HG03097 (cell line): ENCODE data around the gene DLGAP1.
"Not testable (repeated sequence)": the region's sequence is repeated elsewhere in the genome, so short reads cannot be mapped to it uniquely, and the experiment has no call there.

Experiments used
- ATAC-seq: cut with Tn5 transposase; IDR thresholded peaks from one replicate; pipeline ENCODE4 v1.9.1; 2021; ENCODE audit not compliant: unreplicated experiment, low FRiP score

The DLGAP1 gene

DNA sequence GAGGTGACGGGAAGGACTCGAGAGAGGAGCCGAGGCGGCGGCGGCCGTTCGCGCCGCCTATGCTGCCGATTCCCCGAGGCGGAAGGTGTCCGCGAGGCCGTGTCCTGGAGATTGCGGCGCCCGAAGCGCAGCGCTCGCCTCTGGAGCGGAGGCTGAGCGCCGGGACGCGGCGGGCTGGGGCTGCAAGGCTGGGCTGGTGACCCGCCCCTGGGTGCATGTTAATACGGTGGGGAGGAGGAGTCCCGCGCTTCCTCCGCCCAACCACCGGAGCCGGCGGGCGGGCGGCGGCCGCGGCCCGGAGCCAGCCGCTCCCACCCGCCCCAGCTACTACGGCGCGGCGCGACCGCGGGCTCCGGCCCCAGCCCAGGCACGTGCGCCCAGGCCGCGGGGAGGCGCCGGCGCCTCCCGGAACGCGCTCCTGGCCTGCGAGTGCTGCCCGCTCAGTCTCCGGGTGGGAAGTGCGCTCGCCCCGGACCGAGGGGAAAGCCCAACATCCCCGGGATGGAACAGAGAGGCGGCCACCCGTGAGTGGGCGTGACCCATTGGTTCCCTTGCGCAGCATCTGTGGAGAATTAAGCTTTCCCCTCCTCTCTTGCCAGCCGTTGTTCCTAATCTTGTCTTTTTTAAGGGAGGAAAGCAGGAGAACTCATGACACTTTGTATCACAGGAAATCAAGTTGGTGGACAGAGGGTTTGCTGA is at the start of gene DLGAP1:
Gene DLGAP1, minus strand, starts transcription at position 195 of the 699 bp plus-strand sequence.
- ATAC-seq = peak; percentile 77

DNA sequence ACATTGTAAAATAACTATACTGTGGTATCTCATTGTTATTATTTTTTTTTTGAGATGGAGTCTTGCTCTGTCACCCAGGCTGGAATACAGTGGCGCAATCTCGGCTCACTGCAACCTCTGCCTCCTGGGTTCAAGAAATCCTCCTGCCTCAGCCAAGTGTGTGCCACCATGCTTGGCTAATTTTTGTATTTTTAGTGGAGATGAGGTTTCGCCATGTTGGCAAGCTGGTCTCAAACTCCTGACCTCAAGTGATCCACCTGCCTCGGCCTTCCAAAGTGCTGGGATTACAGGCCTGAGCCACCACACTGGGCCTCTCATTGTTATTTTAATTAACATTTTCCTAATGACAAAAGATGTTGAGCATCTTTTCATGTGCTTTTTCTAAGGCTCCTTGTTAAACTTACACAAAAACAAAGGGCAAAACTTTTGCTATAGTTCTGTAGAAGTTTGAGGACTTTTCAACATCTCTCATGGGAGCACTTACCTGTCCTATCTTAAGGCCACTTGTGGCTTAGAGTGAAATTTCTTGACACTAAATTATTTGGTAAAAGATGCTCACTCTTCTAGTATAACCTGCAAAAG is 39.7 kb upstream of the DLGAP1 start:
- ATAC-seq = not testable (repeated sequence)

DNA sequence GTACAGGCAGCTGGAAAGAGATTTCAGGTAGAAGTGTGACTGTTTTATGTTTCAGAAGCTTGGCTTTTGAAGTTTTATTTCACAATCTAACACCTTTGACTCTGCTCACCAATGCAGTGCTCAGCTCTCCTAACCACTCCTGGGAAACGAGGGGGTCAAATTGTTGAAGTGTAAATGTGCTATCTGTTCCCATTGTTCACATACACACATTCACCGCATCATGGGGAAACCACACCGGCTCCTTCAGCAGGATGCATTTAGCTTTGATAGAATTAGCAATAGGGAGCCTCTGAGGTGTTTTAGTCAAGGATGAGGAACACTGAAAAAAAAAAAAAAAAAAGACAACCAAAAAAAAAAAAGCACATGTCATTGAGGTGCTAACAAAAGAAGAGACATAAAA is 13.4 kb upstream of the DLGAP1 start:
- ATAC-seq = no peak

DNA sequence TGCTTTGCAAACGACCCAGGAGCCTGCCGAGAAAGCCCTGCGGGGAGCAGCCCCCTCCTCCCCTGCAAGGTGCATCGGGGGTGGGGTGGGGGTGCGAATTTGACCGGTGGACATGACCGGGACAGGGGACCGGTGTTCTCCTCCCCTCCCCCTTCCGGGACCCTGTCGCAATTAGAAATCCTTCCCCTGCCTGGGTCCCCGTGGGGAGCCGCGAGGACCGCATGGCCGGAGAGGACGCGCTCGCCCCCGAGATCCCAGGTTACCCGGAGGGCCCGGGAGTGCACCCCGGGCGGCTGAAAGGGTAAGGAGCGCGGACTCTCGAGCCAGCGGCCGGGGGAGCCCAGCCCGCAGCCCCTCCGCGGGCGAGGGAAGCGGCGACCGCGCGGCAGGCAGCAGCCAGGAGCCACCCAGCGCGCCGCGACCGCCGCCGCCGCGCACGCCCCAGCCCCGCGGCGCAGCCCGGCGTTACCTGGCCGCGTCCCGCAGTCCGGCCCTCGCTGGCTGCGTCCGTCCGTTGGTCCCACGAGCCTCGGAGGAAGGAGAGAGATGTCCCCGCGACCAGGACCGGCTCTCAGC is 482 bp downstream of the DLGAP1 start:
- no peak for ATAC-seq

DNA sequence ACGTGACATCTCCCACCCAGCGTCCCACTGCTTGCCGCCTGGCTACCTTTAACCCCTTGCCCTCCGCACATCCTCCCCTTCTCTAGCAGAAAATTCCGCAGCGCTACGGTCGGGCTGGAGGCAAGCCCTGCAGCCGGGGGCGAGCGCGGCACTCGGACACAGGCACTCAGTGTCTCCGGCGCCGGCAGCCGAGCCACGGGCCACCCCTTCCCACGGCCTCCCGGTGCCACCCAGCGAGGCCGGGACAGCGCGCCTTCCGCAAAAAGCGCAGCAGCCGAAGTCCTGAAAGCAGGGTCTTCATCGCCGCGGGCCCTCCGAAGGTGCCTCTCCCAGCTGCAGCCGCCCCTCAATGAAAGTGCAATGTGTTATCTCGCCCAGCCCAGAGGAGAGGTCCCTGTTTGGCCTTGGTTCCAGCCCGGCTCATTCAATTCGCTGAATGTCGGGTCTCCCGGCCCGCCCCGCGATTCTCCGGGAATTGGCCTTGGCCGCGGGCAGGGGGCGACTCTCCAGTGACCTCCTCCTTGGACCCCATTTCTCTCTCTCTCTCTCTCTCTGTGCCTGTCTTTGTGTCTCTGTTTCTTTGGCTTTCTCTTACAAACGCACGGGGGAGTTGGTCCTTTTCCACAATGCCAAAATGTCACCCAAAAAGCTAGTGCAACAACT is 1.1 kb downstream of the DLGAP1 start:
- ATAC-seq = no peak

DNA sequence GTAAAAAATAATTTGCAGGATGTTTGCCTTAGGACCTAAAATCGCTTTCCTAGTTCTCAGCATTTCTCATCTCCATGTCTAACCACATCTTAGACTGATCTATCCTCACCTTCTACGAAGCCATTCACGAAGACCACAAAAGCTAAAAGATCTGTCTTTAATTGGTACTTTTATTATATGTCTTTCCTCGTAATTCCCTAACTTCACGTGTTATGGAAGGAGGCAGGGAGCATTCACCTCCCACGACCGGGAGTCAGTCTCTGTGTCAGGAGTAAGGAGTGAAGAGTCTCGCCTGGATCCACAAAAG is 1.6 kb downstream of the DLGAP1 start:
- ATAC-seq = no peak

DNA sequence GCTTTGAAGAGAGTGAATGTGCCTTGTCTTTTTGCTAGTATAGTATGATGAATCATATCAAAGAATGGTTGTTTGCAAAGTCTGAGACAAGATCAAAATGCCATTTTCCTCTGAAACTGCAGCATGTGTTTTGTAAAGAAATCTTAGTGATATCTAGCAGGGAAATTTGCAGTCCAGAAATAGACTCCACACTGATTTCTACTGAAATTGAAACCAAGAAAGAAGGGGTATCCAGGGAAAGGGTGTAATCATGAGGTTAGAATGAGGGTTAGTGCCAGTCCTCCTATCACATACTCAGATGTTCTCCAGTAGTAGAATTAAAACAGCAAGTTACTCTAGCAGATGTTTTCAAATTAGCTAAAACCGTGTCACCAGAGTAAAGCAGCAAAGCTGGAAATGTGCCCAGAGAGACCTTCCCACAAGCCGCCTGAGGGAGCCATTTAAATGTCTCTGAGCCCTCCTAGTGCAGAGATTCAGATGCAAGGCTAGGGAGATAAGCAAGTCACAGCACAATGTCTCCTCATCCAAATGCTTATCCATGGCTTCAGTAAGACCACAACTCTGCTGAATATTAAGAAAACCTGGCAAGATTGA is 4.9 kb downstream of the DLGAP1 start:
- no peak for ATAC-seq

DNA sequence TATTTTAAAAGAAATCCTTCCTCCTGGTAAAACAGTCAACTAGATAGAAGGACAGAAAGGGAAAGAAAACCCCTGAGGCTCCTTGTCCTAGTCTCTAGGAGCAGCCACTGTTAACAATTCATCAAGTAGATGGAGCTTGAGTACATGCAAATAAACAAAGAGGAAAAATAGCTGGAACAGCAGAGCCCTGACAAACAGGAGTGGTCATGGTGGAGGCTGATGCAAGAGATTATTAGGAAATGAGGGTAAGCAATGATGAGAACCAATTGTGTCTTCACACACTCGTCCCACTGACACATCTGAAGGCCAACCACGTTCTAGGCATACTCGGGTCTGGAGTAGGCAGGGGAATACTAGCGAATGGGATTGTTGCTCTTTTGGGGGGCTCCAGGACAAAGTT is 9.2 kb downstream of the DLGAP1 start:
- ATAC-seq = no peak

DNA sequence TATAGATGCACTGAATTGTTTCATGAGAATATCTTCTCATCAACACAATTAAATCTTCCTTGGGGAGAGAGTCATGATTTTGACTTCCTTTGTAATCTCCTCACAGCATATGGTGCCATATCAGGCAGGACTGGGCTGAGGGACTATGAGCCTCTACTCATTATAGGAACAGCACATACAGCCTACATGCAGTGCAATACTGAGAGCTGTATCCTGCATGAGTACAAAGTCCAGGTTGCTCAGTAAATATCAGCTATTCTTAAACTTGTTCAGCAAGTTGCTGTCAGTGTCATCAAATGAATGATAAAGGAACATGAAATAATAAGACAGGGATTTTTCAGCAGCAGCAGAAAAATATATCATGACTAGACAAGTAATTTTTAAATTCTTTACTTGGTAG is 10.8 kb downstream of the DLGAP1 start:
- no peak for ATAC-seq

DNA sequence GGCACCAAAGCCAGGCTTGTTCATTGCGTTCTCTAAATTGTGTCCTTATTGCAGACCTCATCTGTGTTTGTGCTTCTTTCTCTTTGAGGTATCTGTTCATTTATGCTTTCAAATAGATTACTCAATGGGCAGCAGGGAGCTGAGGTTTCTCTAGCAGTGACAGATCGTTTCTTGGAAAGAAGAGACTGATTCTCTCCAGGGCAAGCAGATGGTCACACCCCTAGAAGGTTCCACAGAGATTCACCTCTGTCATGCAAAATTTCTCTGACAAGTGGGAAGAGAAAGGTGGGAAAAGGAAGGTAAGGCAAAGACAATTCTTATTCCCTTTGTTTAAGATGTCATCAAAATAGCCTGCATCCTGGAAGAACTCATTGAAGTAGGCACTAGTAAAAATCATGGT is 14.0 kb downstream of the DLGAP1 start:
- no peak for ATAC-seq

DNA sequence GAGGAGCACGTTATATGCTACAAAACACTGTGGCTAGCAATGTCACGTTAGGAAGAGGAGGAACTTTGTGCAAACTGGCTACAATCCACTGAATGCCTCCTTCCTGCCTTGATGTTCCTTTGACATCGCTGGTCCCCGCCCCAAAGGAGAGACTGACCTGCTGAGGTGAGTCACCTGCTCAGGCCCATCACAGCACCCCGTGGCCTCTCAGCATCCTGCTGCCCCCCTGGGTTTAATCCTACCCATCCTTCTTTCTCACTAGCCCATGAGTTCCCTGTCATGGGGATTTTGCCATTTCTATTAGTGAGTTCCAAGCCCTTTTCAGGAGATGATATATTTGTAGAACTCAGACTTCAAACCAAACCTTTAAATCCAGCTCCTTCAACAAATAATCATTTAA is 16.2 kb downstream of the DLGAP1 start:
- no peak for ATAC-seq

DNA sequence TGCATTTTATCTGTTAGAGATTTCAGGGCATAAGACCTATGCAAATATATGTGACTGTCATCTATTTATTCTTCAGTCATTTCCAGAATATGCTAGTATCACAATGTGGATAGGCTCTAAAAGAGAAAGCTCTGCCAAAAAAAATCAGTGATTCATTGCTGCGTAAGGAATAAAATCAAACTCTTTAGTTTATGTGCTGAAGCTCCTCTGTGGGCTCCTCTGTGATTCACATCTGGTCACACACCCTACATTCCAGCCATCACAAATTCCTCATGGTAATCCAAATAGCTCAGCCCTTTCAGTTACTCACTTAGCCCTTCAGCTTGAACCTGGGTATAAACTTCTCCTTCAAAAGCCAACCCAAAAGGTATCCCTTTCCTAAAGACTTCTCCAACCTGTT is 21.4 kb downstream of the DLGAP1 start:
- ATAC-seq = no peak

DNA sequence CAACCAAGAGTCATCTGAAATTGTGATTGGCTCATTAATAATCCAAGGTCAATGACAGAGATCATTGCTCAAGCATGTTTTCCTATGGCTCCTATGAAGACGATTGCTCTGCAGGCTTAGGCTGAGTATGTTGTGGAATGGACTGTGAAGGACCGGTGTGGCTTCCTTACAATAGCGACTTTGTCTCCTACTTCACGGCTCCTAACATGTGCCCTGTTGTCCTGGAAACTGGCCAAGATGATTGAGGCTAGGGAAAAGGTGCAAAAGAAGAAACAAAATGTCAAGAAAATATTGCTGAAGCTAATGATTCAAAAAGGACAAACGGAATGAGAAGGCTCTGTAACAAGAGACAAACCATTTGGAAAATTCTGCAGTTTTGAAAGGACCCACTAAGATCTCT is 24.3 kb downstream of the DLGAP1 start:
- ATAC-seq = no peak

DNA sequence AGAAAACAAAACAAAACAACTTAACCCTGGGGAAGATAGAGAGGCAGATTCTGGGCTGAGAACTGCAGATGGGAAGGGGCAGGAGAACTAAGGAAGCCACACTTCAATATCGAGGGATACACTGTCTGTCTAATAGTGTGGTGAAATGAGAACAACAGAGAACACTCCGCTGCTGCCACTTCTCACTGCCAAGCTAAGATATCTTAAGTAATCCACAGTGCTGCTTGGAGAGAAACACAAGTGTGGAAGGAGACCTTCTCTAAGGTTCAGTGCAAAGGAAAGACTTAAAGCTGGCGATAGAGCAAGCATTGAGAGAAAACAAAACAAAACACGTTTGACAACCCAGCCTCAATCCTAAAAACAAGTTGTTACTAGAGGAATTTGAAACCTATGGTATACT is 37.4 kb downstream of the DLGAP1 start:
- ATAC-seq = no peak

DNA sequence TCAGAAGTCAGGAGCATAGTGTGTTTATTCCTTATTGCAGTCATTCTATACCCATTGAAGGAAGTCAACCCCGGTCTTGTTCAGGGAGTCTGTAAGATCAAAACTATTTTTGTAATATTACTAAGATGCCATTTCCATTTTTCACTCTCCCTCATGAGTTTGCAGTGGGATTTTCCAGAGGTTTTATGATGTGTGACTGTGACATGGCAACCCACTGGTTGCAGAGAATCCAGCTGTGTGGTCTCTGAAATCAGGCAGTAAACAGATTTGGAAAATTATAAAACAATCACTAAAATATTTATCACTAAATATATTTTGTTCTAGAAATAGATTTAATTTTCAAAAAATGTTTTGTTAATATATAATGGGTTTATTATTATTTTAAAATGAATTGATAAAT is 38.1 kb downstream of the DLGAP1 start:
- ATAC-seq = no peak

DNA sequence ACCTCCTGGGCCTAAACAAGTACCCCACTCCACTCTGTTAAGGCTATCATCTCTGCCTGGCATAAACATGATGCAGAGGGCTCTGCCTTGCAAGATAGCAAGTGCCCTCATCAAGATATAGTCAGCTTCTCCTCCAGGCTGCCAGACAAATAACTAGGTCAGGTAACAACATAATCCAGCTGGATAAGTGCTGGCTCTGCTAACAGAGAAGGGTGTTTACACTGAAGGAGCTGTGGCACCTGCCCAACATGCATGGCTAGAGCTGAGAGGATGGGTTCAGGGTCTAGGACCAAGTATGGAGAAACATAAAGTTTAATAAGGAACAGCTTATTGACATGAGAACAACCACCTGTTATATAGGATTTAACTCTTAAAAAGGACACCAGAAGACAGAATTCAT is 42.8 kb downstream of the DLGAP1 start:
- no peak for ATAC-seq

DNA sequence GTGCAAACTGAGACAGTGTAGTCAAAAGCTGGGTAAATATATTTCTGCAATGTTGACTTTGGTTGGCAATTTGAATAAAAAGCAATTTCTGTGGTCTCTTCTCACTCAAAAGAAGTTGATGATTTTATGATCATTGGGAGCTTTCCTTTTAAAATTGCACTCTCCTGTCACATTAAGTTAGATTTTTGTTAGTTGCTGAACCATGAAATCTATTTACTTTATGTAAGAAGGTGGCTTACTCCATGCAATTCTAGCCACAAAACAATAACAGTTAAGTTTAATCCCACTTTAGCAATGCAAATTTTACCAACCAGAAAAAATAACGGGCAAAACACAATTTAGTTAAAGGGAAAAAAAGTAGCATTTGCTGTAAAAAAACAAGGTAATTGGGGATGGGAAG is 48.3 kb downstream of the DLGAP1 start:
- no peak for ATAC-seq

DNA sequence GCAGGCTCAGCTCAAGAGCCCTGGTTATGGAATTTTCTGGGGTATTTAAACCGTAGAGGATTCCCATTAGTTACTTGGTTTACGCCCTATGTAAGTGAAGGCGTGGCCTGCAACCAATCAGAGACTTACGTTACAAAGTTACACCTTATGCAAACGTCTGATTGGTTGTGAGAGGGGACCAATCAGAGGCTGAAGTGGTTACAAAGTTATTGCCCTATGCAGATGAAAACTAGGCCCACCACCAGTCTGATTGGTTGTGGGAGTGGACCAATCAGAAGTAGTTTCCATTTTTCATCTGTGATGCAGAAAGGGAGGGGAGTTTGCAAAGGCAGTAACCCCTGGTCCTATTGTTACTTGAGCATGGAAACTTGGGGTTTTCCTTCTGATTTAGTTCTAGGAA is 49.1 kb downstream of the DLGAP1 start:
- no peak for ATAC-seq

DNA sequence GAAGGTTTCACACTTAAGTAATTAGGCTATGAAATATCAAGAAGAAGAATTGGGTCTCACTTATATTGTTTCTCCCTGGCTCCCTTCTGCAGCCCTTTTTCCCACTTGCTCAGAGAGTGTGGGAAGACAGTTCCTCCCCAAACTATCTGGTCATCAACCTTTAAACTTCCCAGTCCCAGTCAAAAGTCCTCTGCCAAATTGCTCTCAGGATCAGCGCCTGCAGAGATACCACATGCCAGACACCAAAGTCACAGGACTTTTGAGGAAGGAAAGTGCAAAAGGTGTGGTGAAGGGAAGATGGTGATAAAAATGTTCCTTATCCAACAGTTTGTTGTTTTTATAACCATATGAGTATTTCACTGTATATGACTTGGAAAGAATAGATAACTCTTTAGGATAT is 51.3 kb downstream of the DLGAP1 start:
- no peak for ATAC-seq

DNA sequence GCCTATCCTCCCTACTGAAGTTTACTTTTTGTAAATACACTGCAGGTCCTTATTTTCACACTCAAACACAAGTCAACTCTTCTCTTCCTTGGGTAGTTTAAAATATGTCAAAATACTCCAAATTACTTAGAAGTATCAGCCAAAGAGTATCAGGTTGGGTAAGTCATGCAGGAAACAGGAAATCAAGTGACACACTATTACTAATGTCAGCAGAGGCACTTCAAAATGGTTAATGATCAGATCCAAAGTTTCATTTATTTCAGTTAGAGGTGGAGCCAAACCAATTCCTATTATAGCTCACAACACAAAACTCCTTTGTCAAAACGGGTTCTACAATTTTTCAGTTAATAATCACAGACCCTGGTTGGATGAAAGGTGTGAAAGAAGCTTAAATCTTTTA is 54.2 kb downstream of the DLGAP1 start:
- ATAC-seq = no peak

DNA sequence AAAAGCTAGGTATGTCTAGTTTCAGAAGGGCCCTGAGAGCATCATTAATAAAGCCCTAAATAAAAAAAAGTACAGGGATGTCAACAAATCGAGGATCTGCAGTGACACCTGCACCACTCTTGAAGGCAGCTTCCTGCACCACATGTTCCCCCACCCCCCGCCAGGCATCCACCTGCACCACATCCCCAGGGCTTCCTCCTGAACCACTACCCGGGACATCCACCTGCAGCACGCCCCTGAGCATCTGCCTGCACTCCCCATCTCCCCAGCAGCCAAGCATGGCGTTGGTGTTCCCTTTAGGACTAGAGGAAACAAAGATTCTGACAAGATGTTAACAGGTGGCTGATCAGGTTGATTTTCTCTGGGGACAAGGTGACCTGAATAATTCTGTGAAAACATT is 55.2 kb downstream of the DLGAP1 start:
- ATAC-seq = no peak

DNA sequence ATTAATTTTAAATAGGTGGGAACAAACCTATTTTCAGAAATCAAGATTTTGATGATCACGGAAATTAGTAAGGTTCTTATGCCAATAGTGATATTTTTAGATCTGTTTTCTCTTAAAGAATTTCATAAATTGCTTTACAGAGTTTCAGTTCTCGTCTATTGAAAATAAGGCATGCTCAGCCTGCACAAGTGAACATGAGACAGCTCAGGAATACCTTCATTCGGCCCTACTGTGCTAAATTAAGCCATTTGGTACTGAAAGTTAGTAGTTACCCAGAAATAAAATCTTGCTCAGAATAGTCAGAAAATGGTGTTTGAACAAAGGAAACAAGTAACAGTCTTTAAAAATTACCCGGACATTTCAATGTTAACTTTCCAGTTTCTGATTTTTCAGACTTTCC is 60.4 kb downstream of the DLGAP1 start:
- ATAC-seq = no peak
